ENCODE results near the gene NKAPL. TPM values are rescaled to one million over a fixed set of nuclear protein-coding genes. Genes with fewer than 3 reads are reported as not detected.

The NKAPL gene
- total and polyA plus RNA-seq, 10 of the 15 experiments (the other 5 are each of a cell fraction or from before 2014, with no cell fraction given), result 0.10 to 0.48 (median 0.19) TPM; not detected in 1

GRCh38 chr6:28239636-28240035 is 19.5 kb upstream of the NKAPL start:
- CTCF ChIA-PET, result interaction anchor here (1.5 kb wide), 1 partner anchor 117 kb away, joined by 4 read pairs; no protein-coding TSS in a partner anchor
- WGBS (ENCODE audit: insufficient coverage, insufficient replicate concordance, low lambda C conversion rate, missing lambda C conversion rate), result 81% methylated on average over 1 of the region's 1 CpG
- no peaks in the 10 kb centered on the region for H3K27me3 ChIP-seq (replicated peaks in 1 of 2; ENCODE audit: control insufficient read depth in 2 of 2, insufficient read depth in 2 of 2, low read length in 1 of 2)
- TF ChIP-seq RELB (IDR thresholded peaks at IDR 0.05; ENCODE audit: low read depth) (peak; percentile 86; the same call in 1 of the 2 replicates), RAD51 (IDR thresholded peaks at IDR 0.05) (0 out of 2 replicates have a peak, but pooled peaks have one; percentile 22), BMI1 (IDR thresholded peaks at IDR 0.05; ENCODE audit: borderline replicate concordance) (no peak), HDAC2 (IDR thresholded peaks at IDR 0.05) (no peak), POLR2A (IDR thresholded peaks at IDR 0.05; ENCODE audit: low read depth, low read length) (no peak), POLR2AphosphoS2 (IDR thresholded peaks at IDR 0.05; ENCODE audit: low read depth, low read length) (no peak), EZH2 (IDR thresholded peaks at IDR 0.05; ENCODE audit: borderline replicate concordance, control insufficient read depth, low read depth, low read length) (no peak), BACH1 (IDR thresholded peaks at IDR 0.05; ENCODE audit: borderline replicate concordance) (no peak), EGR1 (IDR thresholded peaks at IDR 0.05; ENCODE audit: borderline replicate concordance in 1 of 2, low read depth in 2 of 2, low read length in 2 of 2) (no peak), NBN (IDR thresholded peaks at IDR 0.05) (no peak), SPI1 (IDR thresholded peaks at IDR 0.05; ENCODE audit: borderline replicate concordance, insufficient read depth, low read depth, low read length) (no peak), CEBPZ (IDR thresholded peaks at IDR 0.05; ENCODE audit: low read depth, low read length) (no peak), RUNX3 (IDR thresholded peaks at IDR 0.05; ENCODE audit: low read length) (peak; percentile 11; the same call in 1 of the 2 replicates), MAX (IDR thresholded peaks at IDR 0.05; ENCODE audit: low read depth, low read length) (0 out of 2 replicates have a peak, but pooled peaks have one; percentile 29), MEF2B (IDR thresholded peaks at IDR 0.05; ENCODE audit: partially characterized antibody, poor library complexity, severe bottlenecking) (peak; percentile 27), ETV6 (conservative IDR thresholded peaks at IDR 0.05 in 1 of 2, IDR thresholded peaks at IDR 0.05 in 1 of 2; ENCODE audit: borderline replicate concordance in 1 of 2, low read depth in 1 of 2) (no peak), NR2F1 (conservative IDR thresholded peaks at IDR 0.05) (no peak), TARDBP (IDR thresholded peaks at IDR 0.05; ENCODE audit: borderline replicate concordance) (no peak)

More at GRCh38 chr6:28239636-28240035, 19.5 kb upstream of the NKAPL start:
- SMC1A ChIA-PET (ENCODE audit: uncharacterized antibody, unreplicated experiment), result interaction anchor here (1.1 kb wide), 1 partner anchor 10 kb away, joined by 4 read pairs; no protein-coding TSS in a partner anchor
- intact Hi-C loops (cut with micrococcal nuclease; ENCODE audit: unreplicated experiment), result no loop called here
- Histone ChIP-seq H3K4me1 (ENCODE audit: control insufficient read depth, insufficient read depth, low read length) (no peaks in the 10 kb centered on the region), H3K27ac (ENCODE audit: control insufficient read depth, insufficient read depth) (no peak overlapping the region), H4K20me1 (ENCODE audit: control insufficient read depth, insufficient read depth) (no peaks in the 10 kb centered on the region), H3K4me2 (ENCODE audit: control insufficient read depth, insufficient read depth) (no peak overlapping the region), H3K9me3 (replicated peaks; ENCODE audit: control insufficient read depth, insufficient read depth, low read length) (no peaks in the 10 kb centered on the region; the same call in 2 of the 3 replicates), H3K79me2 (ENCODE audit: control insufficient read depth, insufficient read depth, low read length) (no peaks in the 10 kb centered on the region), H3K36me3 (ENCODE audit: control insufficient read depth in 2 of 2, insufficient read depth in 2 of 2, low read length in 1 of 2) (no peaks in the 10 kb centered on the region; a peak in 1 of 4 replicates), H2AFZ (ENCODE audit: control insufficient read depth, low read depth, low read length) (no peak overlapping the region), H3K4me3 (no peak overlapping the region), H3K9ac (ENCODE audit: control insufficient read depth, insufficient read depth, low read length) (no peak overlapping the region)
- ATAC-seq (peak; percentile 98), FAIRE-seq (no peak), DNase-seq (ENCODE audit: low read depth, low spot score) (peak; percentile 40)
- no TSS peak for BruUV-seq (replicated peaks)
- in situ Hi-C loops (cut with MboI), result no loop called here
- POLR2A ChIA-PET, result no interaction called here
- RAD21 ChIA-PET (ENCODE audit: unreplicated experiment), result interaction anchor here (1.4 kb wide), 1 partner anchor 28 kb away, joined by 4 read pairs; the partner anchor contains the start of gene ZSCAN26
